ENCODE measurements around the gene CEACAM21. TPM values are rescaled to one million over a fixed set of nuclear protein-coding genes. Genes with fewer than 3 reads are reported as not detected.

CEACAM21 gene
- total RNA-seq, 1 experiment from 2014 or later: 0.35 TPM

DNA sequence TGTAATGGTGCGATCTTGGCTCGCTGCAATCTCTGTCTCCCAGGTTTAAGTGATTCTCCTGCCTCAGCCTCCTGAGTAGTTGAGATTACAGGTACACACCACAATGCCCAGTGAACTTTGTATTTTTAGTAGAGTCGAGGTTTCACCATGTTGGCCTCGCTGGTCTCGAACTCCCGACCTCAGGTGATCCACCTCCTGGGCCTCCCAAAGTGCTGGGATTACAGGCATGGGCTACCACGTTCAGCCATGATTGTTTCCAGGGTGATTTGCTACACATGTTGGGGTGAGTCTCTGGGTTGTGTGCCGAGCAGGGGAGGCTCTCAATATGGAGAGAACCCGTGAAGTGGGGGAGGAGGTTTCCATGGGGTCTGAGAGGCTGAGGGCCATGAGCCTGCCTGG is 24.8 kb upstream of the CEACAM21 start:
- DNase-seq (ENCODE audit: low spot score) (no peak), ATAC-seq (no peak)
- Mint-ChIP-seq H3K9me3 (peaks cover 29% of the 10 kb centered on the region), H3K27ac (no peak overlapping the region), H3K36me3 (peaks cover 21% of the 10 kb centered on the region), H3K4me1 (peaks cover 39% of the 10 kb centered on the region), H3K27me3 (ENCODE audit: low read depth) (peaks cover 16% of the 10 kb centered on the region), H3K4me3 (no peak overlapping the region)
- TF ChIP-seq ZNF219 (CRISPR knock-in tag; IDR thresholded peaks at IDR 0.05; ENCODE audit: borderline replicate concordance) (no peak), TEAD1 (CRISPR knock-in tag; IDR thresholded peaks at IDR 0.05) (no peak), JAZF1 (CRISPR knock-in tag; IDR thresholded peaks at IDR 0.05) (no peak), MXD4 (CRISPR knock-in tag; IDR thresholded peaks at IDR 0.05; ENCODE audit: borderline replicate concordance) (no peak), ELF4 (CRISPR knock-in tag; IDR thresholded peaks at IDR 0.05; ENCODE audit: low read depth) (no peak), NR1H2 (CRISPR knock-in tag; IDR thresholded peaks at IDR 0.05) (no peak), ZBTB21 (CRISPR knock-in tag; IDR thresholded peaks at IDR 0.05; ENCODE audit: borderline replicate concordance) (no peak), ZNF671 (CRISPR knock-in tag; IDR thresholded peaks at IDR 0.05) (no peak), RELA (CRISPR knock-in tag; IDR thresholded peaks at IDR 0.05; ENCODE audit: borderline replicate concordance) (no peak), ZNF232 (CRISPR knock-in tag; IDR thresholded peaks at IDR 0.05) (no peak)
- TF ChIP-seq, protein P1, sequence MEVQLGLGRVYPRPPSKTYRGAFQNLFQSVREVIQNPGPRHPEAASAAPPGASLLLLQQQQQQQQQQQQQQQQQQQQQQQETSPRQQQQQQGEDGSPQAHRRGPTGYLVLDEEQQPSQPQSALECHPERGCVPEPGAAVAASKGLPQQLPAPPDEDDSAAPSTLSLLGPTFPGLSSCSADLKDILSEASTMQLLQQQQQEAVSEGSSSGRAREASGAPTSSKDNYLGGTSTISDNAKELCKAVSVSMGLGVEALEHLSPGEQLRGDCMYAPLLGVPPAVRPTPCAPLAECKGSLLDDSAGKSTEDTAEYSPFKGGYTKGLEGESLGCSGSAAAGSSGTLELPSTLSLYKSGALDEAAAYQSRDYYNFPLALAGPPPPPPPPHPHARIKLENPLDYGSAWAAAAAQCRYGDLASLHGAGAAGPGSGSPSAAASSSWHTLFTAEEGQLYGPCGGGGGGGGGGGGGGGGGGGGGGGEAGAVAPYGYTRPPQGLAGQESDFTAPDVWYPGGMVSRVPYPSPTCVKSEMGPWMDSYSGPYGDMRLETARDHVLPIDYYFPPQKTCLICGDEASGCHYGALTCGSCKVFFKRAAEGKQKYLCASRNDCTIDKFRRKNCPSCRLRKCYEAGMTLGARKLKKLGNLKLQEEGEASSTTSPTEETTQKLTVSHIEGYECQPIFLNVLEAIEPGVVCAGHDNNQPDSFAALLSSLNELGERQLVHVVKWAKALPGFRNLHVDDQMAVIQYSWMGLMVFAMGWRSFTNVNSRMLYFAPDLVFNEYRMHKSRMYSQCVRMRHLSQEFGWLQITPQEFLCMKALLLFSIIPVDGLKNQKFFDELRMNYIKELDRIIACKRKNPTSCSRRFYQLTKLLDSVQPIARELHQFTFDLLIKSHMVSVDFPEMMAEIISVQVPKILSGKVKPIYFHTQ (CRISPR knock-in tag; IDR thresholded peaks at IDR 0.05): no peak
- TF ChIP-seq, protein P2, sequence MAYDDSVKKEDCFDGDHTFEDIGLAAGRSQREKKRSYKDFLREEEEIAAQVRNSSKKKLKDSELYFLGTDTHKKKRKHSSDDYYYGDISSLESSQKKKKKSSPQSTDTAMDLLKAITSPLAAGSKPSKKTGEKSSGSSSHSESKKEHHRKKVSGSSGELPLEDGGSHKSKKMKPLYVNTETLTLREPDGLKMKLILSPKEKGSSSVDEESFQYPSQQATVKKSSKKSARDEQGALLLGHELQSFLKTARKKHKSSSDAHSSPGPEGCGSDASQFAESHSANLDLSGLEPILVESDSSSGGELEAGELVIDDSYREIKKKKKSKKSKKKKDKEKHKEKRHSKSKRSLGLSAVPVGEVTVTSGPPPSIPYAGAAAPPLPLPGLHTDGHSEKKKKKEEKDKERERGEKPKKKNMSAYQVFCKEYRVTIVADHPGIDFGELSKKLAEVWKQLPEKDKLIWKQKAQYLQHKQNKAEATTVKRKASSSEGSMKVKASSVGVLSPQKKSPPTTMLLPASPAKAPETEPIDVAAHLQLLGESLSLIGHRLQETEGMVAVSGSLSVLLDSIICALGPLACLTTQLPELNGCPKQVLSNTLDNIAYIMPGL (CRISPR knock-in tag; IDR thresholded peaks at IDR 0.05): no peak
- TF ChIP-seq, protein P3, sequence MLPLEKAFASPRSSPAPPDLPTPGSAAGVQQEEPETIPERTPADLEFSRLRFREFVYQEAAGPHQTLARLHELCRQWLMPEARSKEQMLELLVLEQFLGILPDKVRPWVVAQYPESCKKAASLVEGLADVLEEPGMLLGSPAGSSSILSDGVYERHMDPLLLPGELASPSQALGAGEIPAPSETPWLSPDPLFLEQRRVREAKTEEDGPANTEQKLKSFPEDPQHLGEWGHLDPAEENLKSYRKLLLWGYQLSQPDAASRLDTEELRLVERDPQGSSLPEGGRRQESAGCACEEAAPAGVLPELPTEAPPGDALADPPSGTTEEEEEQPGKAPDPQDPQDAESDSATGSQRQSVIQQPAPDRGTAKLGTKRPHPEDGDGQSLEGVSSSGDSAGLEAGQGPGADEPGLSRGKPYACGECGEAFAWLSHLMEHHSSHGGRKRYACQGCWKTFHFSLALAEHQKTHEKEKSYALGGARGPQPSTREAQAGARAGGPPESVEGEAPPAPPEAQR (CRISPR knock-in tag; IDR thresholded peaks at IDR 0.05): no peak
- TF ChIP-seq, protein P4, sequence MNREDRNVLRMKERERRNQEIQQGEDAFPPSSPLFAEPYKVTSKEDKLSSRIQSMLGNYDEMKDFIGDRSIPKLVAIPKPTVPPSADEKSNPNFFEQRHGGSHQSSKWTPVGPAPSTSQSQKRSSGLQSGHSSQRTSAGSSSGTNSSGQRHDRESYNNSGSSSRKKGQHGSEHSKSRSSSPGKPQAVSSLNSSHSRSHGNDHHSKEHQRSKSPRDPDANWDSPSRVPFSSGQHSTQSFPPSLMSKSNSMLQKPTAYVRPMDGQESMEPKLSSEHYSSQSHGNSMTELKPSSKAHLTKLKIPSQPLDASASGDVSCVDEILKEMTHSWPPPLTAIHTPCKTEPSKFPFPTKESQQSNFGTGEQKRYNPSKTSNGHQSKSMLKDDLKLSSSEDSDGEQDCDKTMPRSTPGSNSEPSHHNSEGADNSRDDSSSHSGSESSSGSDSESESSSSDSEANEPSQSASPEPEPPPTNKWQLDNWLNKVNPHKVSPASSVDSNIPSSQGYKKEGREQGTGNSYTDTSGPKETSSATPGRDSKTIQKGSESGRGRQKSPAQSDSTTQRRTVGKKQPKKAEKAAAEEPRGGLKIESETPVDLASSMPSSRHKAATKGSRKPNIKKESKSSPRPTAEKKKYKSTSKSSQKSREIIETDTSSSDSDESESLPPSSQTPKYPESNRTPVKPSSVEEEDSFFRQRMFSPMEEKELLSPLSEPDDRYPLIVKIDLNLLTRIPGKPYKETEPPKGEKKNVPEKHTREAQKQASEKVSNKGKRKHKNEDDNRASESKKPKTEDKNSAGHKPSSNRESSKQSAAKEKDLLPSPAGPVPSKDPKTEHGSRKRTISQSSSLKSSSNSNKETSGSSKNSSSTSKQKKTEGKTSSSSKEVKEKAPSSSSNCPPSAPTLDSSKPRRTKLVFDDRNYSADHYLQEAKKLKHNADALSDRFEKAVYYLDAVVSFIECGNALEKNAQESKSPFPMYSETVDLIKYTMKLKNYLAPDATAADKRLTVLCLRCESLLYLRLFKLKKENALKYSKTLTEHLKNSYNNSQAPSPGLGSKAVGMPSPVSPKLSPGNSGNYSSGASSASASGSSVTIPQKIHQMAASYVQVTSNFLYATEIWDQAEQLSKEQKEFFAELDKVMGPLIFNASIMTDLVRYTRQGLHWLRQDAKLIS (CRISPR knock-in tag; IDR thresholded peaks at IDR 0.05; ENCODE audit: borderline replicate concordance): no peak
- TF ChIP-seq, protein P5, sequence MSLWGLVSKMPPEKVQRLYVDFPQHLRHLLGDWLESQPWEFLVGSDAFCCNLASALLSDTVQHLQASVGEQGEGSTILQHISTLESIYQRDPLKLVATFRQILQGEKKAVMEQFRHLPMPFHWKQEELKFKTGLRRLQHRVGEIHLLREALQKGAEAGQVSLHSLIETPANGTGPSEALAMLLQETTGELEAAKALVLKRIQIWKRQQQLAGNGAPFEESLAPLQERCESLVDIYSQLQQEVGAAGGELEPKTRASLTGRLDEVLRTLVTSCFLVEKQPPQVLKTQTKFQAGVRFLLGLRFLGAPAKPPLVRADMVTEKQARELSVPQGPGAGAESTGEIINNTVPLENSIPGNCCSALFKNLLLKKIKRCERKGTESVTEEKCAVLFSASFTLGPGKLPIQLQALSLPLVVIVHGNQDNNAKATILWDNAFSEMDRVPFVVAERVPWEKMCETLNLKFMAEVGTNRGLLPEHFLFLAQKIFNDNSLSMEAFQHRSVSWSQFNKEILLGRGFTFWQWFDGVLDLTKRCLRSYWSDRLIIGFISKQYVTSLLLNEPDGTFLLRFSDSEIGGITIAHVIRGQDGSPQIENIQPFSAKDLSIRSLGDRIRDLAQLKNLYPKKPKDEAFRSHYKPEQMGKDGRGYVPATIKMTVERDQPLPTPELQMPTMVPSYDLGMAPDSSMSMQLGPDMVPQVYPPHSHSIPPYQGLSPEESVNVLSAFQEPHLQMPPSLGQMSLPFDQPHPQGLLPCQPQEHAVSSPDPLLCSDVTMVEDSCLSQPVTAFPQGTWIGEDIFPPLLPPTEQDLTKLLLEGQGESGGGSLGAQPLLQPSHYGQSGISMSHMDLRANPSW (CRISPR knock-in tag; conservative IDR thresholded peaks at IDR 0.05; ENCODE audit: low read depth): no peak
- TF ChIP-seq, protein P6, sequence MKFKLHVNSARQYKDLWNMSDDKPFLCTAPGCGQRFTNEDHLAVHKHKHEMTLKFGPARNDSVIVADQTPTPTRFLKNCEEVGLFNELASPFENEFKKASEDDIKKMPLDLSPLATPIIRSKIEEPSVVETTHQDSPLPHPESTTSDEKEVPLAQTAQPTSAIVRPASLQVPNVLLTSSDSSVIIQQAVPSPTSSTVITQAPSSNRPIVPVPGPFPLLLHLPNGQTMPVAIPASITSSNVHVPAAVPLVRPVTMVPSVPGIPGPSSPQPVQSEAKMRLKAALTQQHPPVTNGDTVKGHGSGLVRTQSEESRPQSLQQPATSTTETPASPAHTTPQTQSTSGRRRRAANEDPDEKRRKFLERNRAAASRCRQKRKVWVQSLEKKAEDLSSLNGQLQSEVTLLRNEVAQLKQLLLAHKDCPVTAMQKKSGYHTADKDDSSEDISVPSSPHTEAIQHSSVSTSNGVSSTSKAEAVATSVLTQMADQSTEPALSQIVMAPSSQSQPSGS (CRISPR knock-in tag; IDR thresholded peaks at IDR 0.05; ENCODE audit: borderline replicate concordance, low read depth): no peak
- CTCF ChIA-PET: interaction anchor here (0.5 to 1.6 kb wide), 2 partner anchors 13 to 209 kb away, joined by 5 to 12 read pairs; no protein-coding TSS in a partner anchor
- POLR2A ChIA-PET: no interaction called here

Measured in WTC11 (cell line).